Endothelial cell of umbilical vein (primary cell): ENCODE measurements around the gene AADACL4.

Source experiments
- CTCF ChIP-seq, 2 donors: IDR thresholded peaks; 1 replicate in 1 of 2; 2 replicates in 1 of 2; pipeline ENCODE4 v1.5.1; 2011; ENCODE audit warnings: low read length in 2 of 2, mild to moderate bottlenecking in 2 of 2, moderate library complexity in 2 of 2, control low read depth in 1 of 2, inconsistent platforms in 1 of 2, low read depth in 1 of 2; ENCODE audit not compliant: insufficient read depth in 1 of 2; ENCODE audit errors: extremely low read depth in 1 of 2
- EZH2 ChIP-seq: IDR thresholded peaks from 2 replicates; pipeline ENCODE4 v1.6.1; 2012; ENCODE audit warnings: borderline replicate concordance, low read depth, mild to moderate bottlenecking, moderate library complexity, low read length, inconsistent platforms; ENCODE audit not compliant: severe bottlenecking
- MAX ChIP-seq: IDR thresholded peaks from 2 replicates; pipeline ENCODE4 v1.6.1; 2011; ENCODE audit not compliant: insufficient read depth, insufficient read length
- POLR2A ChIP-seq: IDR thresholded peaks from 2 replicates; pipeline ENCODE4 v1.6.1; 2012; ENCODE audit warnings: low read depth, mild to moderate bottlenecking, control low read depth, low read length

DNA sequence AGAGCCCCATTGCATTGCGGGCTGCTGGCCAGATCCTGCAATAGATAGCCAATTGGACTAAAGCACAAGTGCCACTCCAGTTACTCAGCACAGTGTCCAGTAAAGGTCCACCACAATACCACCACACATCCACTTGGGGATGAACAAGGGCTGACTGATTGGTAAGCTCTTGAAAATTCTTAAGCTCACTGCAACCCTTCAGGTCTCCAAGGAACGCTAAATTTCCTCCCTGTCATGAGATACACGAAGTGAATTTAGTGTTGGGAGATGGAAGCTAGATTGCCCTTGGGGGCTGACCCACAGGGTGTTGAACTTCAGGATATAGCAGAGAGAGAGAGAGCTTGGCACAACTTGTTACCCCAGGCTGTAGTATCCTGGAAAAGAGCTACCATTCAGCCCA lies 62.2 kb downstream of the AADACL4 start:
- TF ChIP-seq CTCF (IDR thresholded peaks at IDR 0.05; ENCODE audit: extremely low read depth in 1 of 2, insufficient read depth in 1 of 2, low read depth in 1 of 2, low read length in 2 of 2) (no peak), EZH2 (no peak), MAX (no peak), POLR2A (no peak)
